Loucy (cell line): ENCODE measurements around the gene SMIM11.

Source experiments
- H2AFZ ChIP-seq: fragments of 200-600 bp; sonication (generic); 2 replicates; pipeline ENCODE4 v1.6.0; 2016; ENCODE audit warnings: antibody characterized with exemption, mild to moderate bottlenecking, low read length, moderate library complexity
- H3F3A ChIP-seq: fragments of 200-600 bp; 2 replicates; pipeline ENCODE4 v1.6.0; 2016; ENCODE audit warnings: antibody characterized with exemption, low read depth, mild to moderate bottlenecking
- H3K27me3 ChIP-seq: fragments of 200-600 bp; sonication (generic); 2 replicates; pipeline ENCODE4 v1.6.1; 2014; ENCODE audit warnings: low read length, mild to moderate bottlenecking; ENCODE audit not compliant: insufficient read depth, poor library complexity, severe bottlenecking
- H3K36me3 ChIP-seq: fragments of 200-600 bp; sonication (generic); 2 replicates; pipeline ENCODE4 v1.6.1; 2016; ENCODE audit warnings: low read length; ENCODE audit not compliant: insufficient read depth
- H3K4me1 ChIP-seq: fragments of 200-600 bp; sonication (generic); 2 replicates; pipeline ENCODE4 v1.5.1; 2014; ENCODE audit warnings: low read length, mild to moderate bottlenecking; ENCODE audit not compliant: insufficient read depth, poor library complexity, severe bottlenecking
- H3K4me2 ChIP-seq: fragments of 200-600 bp; sonication (generic); 2 replicates; pipeline ENCODE4 v1.6.0; 2014; ENCODE audit warnings: antibody characterized with exemption, low read length, low read depth, mild to moderate bottlenecking; ENCODE audit not compliant: poor library complexity, severe bottlenecking
- H3K4me3 ChIP-seq: fragments of 200-600 bp; sonication (generic); 2 replicates; pipeline ENCODE4 v1.5.1; 2014; ENCODE audit warnings: low read length, mild to moderate bottlenecking, mixed read lengths; ENCODE audit not compliant: poor library complexity, severe bottlenecking
- H3K79me2 ChIP-seq: fragments of 200-600 bp; sonication (generic); 2 replicates; pipeline ENCODE4 v1.6.1; 2014; ENCODE audit warnings: low read length; ENCODE audit not compliant: insufficient read depth
- H3K9ac ChIP-seq: fragments of 200-600 bp; sonication (generic); 2 replicates; pipeline ENCODE4 v1.6.0; 2014; ENCODE audit warnings: mild to moderate bottlenecking, low read depth, low read length, moderate library complexity; ENCODE audit not compliant: poor library complexity, severe bottlenecking
- H3K9me2 ChIP-seq: fragments of 200-600 bp; sonication (generic); replicated peaks from 2 replicates; pipeline ENCODE4 v1.6.1; 2016; ENCODE audit warnings: low read depth, low read length, mixed read lengths
- H3K9me3 ChIP-seq: fragments of 200-600 bp; sonication (generic); 2 replicates; pipeline ENCODE4 v1.6.1; 2014; ENCODE audit warnings: mild to moderate bottlenecking, antibody characterized with exemption, low read length, low read depth; ENCODE audit not compliant: insufficient read depth
- H4K20me1 ChIP-seq: fragments of 200-600 bp; sonication (generic); 2 replicates; pipeline ENCODE4 v1.6.0; 2014; ENCODE audit warnings: antibody characterized with exemption, low read length, mild to moderate bottlenecking; ENCODE audit not compliant: insufficient read depth, poor library complexity, severe bottlenecking
- CTCF ChIP-seq: fragments of 200-600 bp; sonication (generic); conservative IDR thresholded peaks from 2 replicates; pipeline ENCODE4 v1.5.1; 2014; ENCODE audit warnings: mild to moderate bottlenecking, antibody characterized with exemption, low read length
- EZH2phosphoT487 ChIP-seq: fragments of 200-600 bp; IDR thresholded peaks from 2 replicates; pipeline ENCODE4 v1.6.1; 2018; ENCODE audit warnings: antibody characterized with exemption, mild to moderate bottlenecking, moderate library complexity, borderline replicate concordance

SMIM11 gene

GRCh38 chr21:34333121-34333739 is 42.1 kb upstream of the SMIM11 start:
- Histone ChIP-seq H2AFZ (no peak overlapping the region), H4K20me1 (no peaks in the 10 kb centered on the region), H3K79me2 (no peaks in the 10 kb centered on the region), H3F3A (no peaks in the 10 kb centered on the region), H3K27me3 (no peaks in the 10 kb centered on the region), H3K9ac (no peak overlapping the region), H3K9me3 (no peaks in the 10 kb centered on the region), H3K36me3 (no peaks in the 10 kb centered on the region), H3K4me3 (no peak overlapping the region), H3K4me1 (no peaks in the 10 kb centered on the region), H3K4me2 (no peak overlapping the region), H3K9me2 (no peaks in the 10 kb centered on the region)
- TF ChIP-seq CTCF (no peak), EZH2phosphoT487 (no peak)

- H3K9ac ChIP-seq: no peak overlapping the region
- no peaks in the 10 kb centered on the region for H3F3A ChIP-seq
- H3K27me3 ChIP-seq: no peaks in the 10 kb centered on the region
- TF ChIP-seq CTCF: no peak
- no peak for TF ChIP-seq EZH2phosphoT487
- no peaks in the 10 kb centered on the region for H3K9me2 ChIP-seq
- no peak overlapping the region for H3K4me3 ChIP-seq
- no peak overlapping the region for H3K4me2 ChIP-seq
- H4K20me1 ChIP-seq: no peaks in the 10 kb centered on the region
- no peaks in the 10 kb centered on the region for H3K9me3 ChIP-seq
- no peaks in the 10 kb centered on the region for H3K4me1 ChIP-seq
- H3K36me3 ChIP-seq: no peaks in the 10 kb centered on the region
- no peaks in the 10 kb centered on the region for H3K79me2 ChIP-seq
- no peak overlapping the region for H2AFZ ChIP-seq
Measured at GRCh38 chr21:34335316-34335715, 40.0 kb upstream of the SMIM11 start.

- H3K79me2 ChIP-seq: no peaks in the 10 kb centered on the region
- H4K20me1 ChIP-seq: no peaks in the 10 kb centered on the region
- H2AFZ ChIP-seq: no peak overlapping the region
- no peaks in the 10 kb centered on the region for H3K27me3 ChIP-seq
- no peaks in the 10 kb centered on the region for H3K4me1 ChIP-seq
- no peaks in the 10 kb centered on the region for H3K9me3 ChIP-seq
- no peaks in the 10 kb centered on the region for H3K36me3 ChIP-seq
- H3K4me2 ChIP-seq: no peak overlapping the region
- H3K9ac ChIP-seq: no peak overlapping the region
- H3K9me2 ChIP-seq: no peaks in the 10 kb centered on the region
- TF ChIP-seq CTCF: no peak
- no peak for TF ChIP-seq EZH2phosphoT487
- H3K4me3 ChIP-seq: no peak overlapping the region
- no peaks in the 10 kb centered on the region for H3F3A ChIP-seq
Measured at GRCh38 chr21:34336245-34336644, 39.1 kb upstream of the SMIM11 start.
